GM18526 (cell line): ENCODE results near the gene GLRX5.

Source experiments
- POLR2A ChIP-seq: IDR thresholded peaks from 3 replicates; pipeline ENCODE4 v1.6.1; 2011; ENCODE audit not compliant: insufficient read length; ENCODE audit errors: extremely low read depth

GLRX5 gene

DNA sequence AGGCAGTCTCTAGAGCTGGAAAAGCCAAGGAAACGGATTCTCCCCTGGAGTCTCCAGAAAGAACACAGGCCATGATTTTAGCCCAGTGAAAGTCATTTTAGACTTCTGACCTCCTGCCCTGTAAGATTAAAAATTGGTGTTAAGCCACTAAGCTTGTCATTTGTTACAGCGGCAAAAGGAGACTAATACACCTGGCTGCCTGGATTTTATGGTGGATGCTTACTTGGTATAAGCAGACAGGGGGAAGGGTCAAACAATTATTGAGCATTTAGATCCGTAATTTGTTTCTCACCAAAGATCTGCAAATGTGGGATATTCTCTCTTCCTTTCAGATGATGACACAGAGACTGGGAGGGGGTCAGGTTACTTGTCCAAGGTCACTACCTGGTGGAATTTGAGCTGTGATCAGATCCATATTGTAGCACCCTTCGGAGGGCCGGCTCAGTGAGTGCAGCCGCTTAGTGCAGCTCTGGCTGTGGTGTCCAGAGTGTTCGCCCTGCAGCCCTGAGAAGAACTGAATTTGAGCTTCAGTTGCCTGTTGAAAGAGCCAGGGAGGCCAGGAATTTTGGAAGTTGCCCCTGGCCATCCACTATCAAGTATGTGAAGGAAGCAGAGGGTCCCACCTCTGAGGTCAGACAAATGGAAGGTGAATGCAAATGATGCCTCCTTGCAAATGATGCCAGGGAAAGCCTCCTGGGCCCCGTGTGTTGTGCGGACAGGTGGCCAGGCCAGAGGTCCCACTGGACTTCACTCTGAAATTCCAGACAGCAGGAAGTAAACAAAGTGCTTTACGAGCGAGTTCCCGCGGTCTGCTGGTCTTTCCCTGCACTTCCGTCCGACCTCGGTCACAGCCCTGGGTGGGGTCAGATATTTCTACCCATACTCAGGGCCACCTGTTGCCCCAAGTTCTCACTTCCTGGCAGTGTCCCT, 15.1 kb downstream of the GLRX5 start:
- TF ChIP-seq POLR2A = no peak

GRCh38 chr14:95551435-95551834, 16.6 kb downstream of the GLRX5 start:
- no peak for TF ChIP-seq POLR2A

GRCh38 chr14:95553141-95553540, 18.3 kb downstream of the GLRX5 start:
- TF ChIP-seq POLR2A = no peak

- TF ChIP-seq POLR2A = no peak
These were observed 20.2 kb downstream of the GLRX5 start for GRCh38 chr14:95555053-95555452.

GRCh38 chr14:95557291-95557690, 22.4 kb downstream of the GLRX5 start:
- TF ChIP-seq POLR2A = no peak

- TF ChIP-seq POLR2A = no peak
These were observed 23.0 kb downstream of the GLRX5 start for GRCh38 chr14:95557832-95558231.

GRCh38 chr14:95559203-95559602, 24.4 kb downstream of the GLRX5 start:
- no peak for TF ChIP-seq POLR2A

GRCh38 chr14:95561001-95561412, 26.2 kb downstream of the GLRX5 start:
- no peak for TF ChIP-seq POLR2A

DNA sequence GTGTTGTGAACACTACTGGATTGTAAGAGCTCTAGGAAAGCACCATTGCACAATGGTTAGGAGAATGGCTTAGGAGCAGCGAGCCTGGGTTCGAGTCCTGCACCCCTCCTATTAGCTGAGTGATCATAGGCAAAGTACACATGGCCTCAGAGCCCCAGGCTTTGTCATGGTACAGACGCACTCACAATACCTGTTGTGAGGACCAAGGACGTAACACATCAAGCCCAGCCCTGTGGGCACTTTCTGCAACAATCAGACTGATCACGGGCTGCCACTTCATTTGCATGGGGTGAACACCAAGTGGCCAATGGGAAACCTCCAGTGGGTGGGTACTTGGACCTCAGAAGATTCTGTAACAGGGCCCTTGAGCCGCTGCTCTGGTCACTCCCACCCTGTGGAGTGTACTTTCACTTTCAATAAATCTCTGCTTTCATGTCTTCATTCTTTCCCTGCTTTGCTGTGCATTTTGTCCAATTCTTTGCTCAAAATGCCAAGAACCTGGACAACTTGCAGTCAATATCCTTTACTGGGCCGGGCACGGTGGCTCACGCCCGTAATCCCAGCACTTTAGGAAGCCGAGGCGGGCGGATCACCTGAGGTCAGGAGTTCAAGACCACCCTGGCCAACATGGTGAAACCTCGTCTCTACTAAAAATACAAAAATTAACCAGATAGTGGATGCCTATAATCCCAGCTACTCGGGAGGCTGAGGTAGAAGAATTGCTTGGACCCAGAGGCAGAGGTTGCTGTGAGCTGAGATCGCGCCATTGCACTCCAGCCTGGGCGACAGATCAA, 28.2 kb downstream of the GLRX5 start:
- no peak for TF ChIP-seq POLR2A

- TF ChIP-seq POLR2A = no peak
These were observed 29.2 kb downstream of the GLRX5 start for GRCh38 chr14:95564060-95564459.

DNA sequence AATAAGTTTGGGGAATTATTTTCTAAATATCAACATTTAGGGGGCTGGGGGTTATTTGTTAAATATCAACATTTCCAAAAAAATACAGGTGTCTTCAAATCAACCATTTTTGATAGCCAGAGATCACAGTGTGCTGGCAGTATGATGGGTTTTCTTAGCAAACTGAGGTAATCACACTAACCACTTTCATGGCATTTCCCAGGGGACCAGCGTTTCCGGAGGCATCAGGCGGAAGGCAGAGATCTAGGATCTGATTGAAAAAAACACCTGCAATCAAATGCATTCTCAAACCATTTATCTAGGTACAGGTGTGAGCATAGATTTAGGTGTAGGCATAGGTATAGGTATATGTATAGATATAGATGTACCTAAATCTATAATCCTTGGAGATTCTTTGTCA, 34.6 kb downstream of the GLRX5 start:
- TF ChIP-seq POLR2A = no peak

DNA sequence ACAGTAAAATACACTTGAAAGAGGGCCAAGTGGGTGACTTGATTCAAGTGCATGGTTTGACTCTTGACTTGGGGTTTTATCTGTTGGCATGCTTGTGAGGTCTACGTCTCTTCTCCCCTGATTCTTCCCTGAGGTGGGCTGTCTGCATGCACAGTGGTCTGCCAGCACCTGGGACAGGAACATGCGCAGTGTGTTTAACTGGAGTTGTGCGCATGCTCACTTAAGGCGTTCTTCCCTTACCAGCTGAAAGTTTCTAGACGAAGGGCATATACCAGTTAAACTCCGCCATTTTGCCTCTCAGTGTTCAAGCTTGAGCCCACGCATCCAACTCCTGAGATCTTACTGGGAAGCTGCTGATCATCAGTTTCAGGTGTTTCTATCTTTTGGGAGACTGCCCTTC, 38.5 kb downstream of the GLRX5 start:
- TF ChIP-seq POLR2A = no peak

GRCh38 chr14:95575840-95576473, 41.1 kb downstream of the GLRX5 start:
- no peak for TF ChIP-seq POLR2A

GRCh38 chr14:95577067-95577800, 42.4 kb downstream of the GLRX5 start:
- no peak for TF ChIP-seq POLR2A

GRCh38 chr14:95577870-95578269, 43.0 kb downstream of the GLRX5 start:
- no peak for TF ChIP-seq POLR2A
